Fibroblast of the aortic adventitia (primary cell): ENCODE results near the gene CABLES2. TPM values are rescaled to one million over a fixed set of nuclear protein-coding genes. Genes with fewer than 3 reads are reported as not detected.

ENCODE experiments used
- DNase-seq: peaks from one replicate; pipeline ENCODE4 v3.0.0-alpha.2; 2010; ENCODE audit warnings: low read depth
- H3K4me3 ChIP-seq: 2 replicates; pipeline ENCODE4 v1.5.1; 2011; ENCODE audit warnings: low read depth, mild to moderate bottlenecking, control low read depth, low read length, moderate library complexity
- CTCF ChIP-seq: IDR thresholded peaks from 2 replicates; pipeline ENCODE4 v1.5.1; 2011; ENCODE audit warnings: mild to moderate bottlenecking, low read length, control low read depth, inconsistent platforms; ENCODE audit not compliant: insufficient read depth
- total RNA-seq: library from RNA; depleted of rRNA; stranded (reverse); fragments of >200 nt; gene quantifications from 2 replicates; pipeline ENCODE4 v1.2.3, GENCODE V29; 2012; ENCODE audit warnings: low replicate concordance

CABLES2 gene
- total RNA-seq, 1 donor, result 4.3 TPM

GRCh38 chr20:62422636-62423325, 15.7 kb upstream of the CABLES2 start:
- H3K4me3 ChIP-seq, result no peak overlapping the region
- TF ChIP-seq CTCF, result no peak

GRCh38 chr20:62421716-62421990, 14.6 kb upstream of the CABLES2 start:
- no peak for TF ChIP-seq CTCF
- no peak overlapping the region for H3K4me3 ChIP-seq
- DNase-seq, result no peak

More at GRCh38 chr20:62422636-62423325, 15.7 kb upstream of the CABLES2 start:
- DNase-seq, result no peak

GRCh38 chr20:62420846-62421715, 14.0 kb upstream of the CABLES2 start:
- no peak for TF ChIP-seq CTCF
- H3K4me3 ChIP-seq, result no peak overlapping the region
- DNase-seq, result no peak

GRCh38 chr20:62419759-62420158, 12.7 kb upstream of the CABLES2 start:
- DNase-seq, result no peak
- H3K4me3 ChIP-seq, result no peak overlapping the region
- no peak for TF ChIP-seq CTCF

GRCh38 chr20:62418709-62419487, 11.8 kb upstream of the CABLES2 start:
- no peak overlapping the region for H3K4me3 ChIP-seq
- no peak for TF ChIP-seq CTCF
- no peak for DNase-seq

- H3K4me3 ChIP-seq, result no peak overlapping the region
- TF ChIP-seq CTCF, result no peak
- no peak for DNase-seq
These were observed 11.1 kb upstream of the CABLES2 start for GRCh38 chr20:62417981-62418708.
